ENCODE data around the gene NLRP5. TPM values are rescaled to one million over a fixed set of nuclear protein-coding genes. Genes with fewer than 3 reads are reported as not detected.
"Not testable (repeated sequence)": the region's sequence is repeated elsewhere in the genome, so short reads cannot be mapped to it uniquely, and the experiment has no call there.

NLRP5 gene
- total RNA-seq (2014; rRNA removed; shearing (Covaris generic)): 0.24 TPM in 1 of 2 replicates, not detected in the other

- DNase-seq (ENCODE audit: low spot score): no peak
Observed at GRCh38 chr19:55986487-55986886, at the start of gene NLRP5. Gene NLRP5, plus strand, starts transcription at chr19:55986775.

GRCh38 chr19:55939206-55939605 lies 47.4 kb upstream of the NLRP5 start:
- no peak for DNase-seq (ENCODE audit: low spot score)

- no peak for DNase-seq (ENCODE audit: low spot score)
Observed at GRCh38 chr19:55940306-55940705, 46.3 kb upstream of the NLRP5 start.

- DNase-seq (ENCODE audit: low spot score): no peak
Observed at GRCh38 chr19:55947532-55947931, 39.0 kb upstream of the NLRP5 start, which contains the start of gene NLRP8. Gene NLRP8, plus strand, starts transcription at chr19:55947832.

- not testable (repeated sequence) for DNase-seq (ENCODE audit: low spot score)
Observed at GRCh38 chr19:55950566-55950965, 36.0 kb upstream of the NLRP5 start.

- DNase-seq (ENCODE audit: low spot score): no peak
Observed at GRCh38 chr19:55956431-55956830, 30.1 kb upstream of the NLRP5 start.

- peak; percentile 93 for DNase-seq (ENCODE audit: low spot score)
Observed at GRCh38 chr19:55958356-55958755, 28.2 kb upstream of the NLRP5 start.

GRCh38 chr19:55959996-55960675 lies 26.4 kb upstream of the NLRP5 start:
- no peak for DNase-seq (ENCODE audit: low spot score)

GRCh38 chr19:55962186-55962585 lies 24.4 kb upstream of the NLRP5 start:
- DNase-seq (ENCODE audit: low spot score): peak; percentile 90

GRCh38 chr19:55973982-55974381 lies 12.6 kb upstream of the NLRP5 start:
- DNase-seq (ENCODE audit: low spot score): no peak

- no peak for DNase-seq (ENCODE audit: low spot score)
Observed at GRCh38 chr19:55980415-55980814, 6.2 kb upstream of the NLRP5 start.

GRCh38 chr19:55985254-55985653 lies 1.3 kb upstream of the NLRP5 start:
- no peak for DNase-seq (ENCODE audit: low spot score)

- no peak for DNase-seq (ENCODE audit: low spot score)
Observed at GRCh38 chr19:55990831-55991230, 4.3 kb downstream of the NLRP5 start.

- DNase-seq (ENCODE audit: low spot score): no peak
Observed at GRCh38 chr19:55993492-55993891, 6.9 kb downstream of the NLRP5 start.

- no peak for DNase-seq (ENCODE audit: low spot score)
Observed at GRCh38 chr19:56014765-56015164, 28.2 kb downstream of the NLRP5 start.

GRCh38 chr19:56015756-56016155 lies 29.2 kb downstream of the NLRP5 start:
- DNase-seq (ENCODE audit: low spot score): no peak

- not testable (repeated sequence) for DNase-seq (ENCODE audit: low spot score)
Observed at GRCh38 chr19:56019325-56019724, 32.8 kb downstream of the NLRP5 start.

- DNase-seq (ENCODE audit: low spot score): not testable (repeated sequence)
Observed at GRCh38 chr19:56020355-56020975, 33.9 kb downstream of the NLRP5 start.

GRCh38 chr19:56026769-56027168 lies 40.2 kb downstream of the NLRP5 start:
- DNase-seq (ENCODE audit: low spot score): no peak

GRCh38 chr19:56053596-56053995 lies 67.0 kb downstream of the NLRP5 start:
- DNase-seq (ENCODE audit: low spot score): no peak

- DNase-seq (ENCODE audit: low spot score): peak; percentile 72
Observed at GRCh38 chr19:56066152-56067023, 79.8 kb downstream of the NLRP5 start.

GRCh38 chr19:56069642-56070041 lies 83.1 kb downstream of the NLRP5 start:
- no peak for DNase-seq (ENCODE audit: low spot score)

Data from A172 (cell line).